ENCODE results near the gene CAP1.

DNA sequence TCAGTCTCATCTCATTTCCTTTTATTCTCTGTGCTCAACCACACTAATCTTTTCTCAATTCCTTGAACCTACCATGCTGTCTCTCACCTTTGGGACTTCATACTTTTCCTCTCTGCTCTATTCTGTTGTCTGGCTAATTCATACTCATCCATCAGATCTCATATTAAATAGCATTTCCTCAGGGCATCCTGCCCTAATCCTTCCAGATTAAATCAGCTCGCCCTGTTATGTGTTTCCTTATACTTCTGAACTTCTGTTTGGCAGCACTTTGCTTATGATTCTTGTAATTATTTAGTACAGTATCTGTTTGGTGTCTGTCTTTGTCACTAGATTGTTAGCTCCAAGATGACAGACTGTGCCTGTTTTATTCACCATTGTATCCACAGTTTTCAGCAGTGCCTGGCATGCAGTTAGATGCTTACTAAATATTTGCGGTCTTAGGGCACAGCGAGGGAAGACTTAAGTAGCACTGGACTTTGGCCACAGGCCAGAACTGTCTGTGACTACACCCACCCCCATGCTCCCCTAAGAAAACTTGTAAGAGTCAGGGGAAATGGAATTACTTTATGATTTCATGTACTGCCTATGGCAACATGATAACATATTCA, 9.9 kb upstream of the CAP1 start:
- TF ChIP-seq EZH2 (IDR thresholded peaks at IDR 0.05; ENCODE audit: insufficient read depth, poor library complexity, severe bottlenecking) (no peak), EZH2phosphoT487 (IDR thresholded peaks at IDR 0.05; ENCODE audit: insufficient read depth, low read depth) (no peak)
